Measurements from ENCODE around the gene SHC3. TPM values are rescaled to one million over a fixed set of nuclear protein-coding genes. Genes with fewer than 3 reads are reported as not detected.

SHC3 gene
- total RNA-seq, 1 experiment from 2014 or later = 0.66 TPM

- H3F3A ChIP-seq (ENCODE audit: low read length, unreplicated experiment) = no peaks in the 10 kb centered on the region
- no peak overlapping the region for H2AFZ ChIP-seq (ENCODE audit: low read length)
- POLR2A ChIA-PET (ENCODE audit: unreplicated experiment) = no interaction called here
- no peak for TF ChIP-seq EZH2 (IDR thresholded peaks at IDR 0.05; ENCODE audit: low read length, unreplicated experiment)
- TF ChIP-seq CTCF (conservative IDR thresholded peaks at IDR 0.05; ENCODE audit: low read depth, low read length) = no peak
- no peak for TF ChIP-seq EZH2phosphoT487 (IDR thresholded peaks at IDR 0.05; ENCODE audit: borderline replicate concordance, low read length)
- no peaks in the 10 kb centered on the region for H3K9me3 ChIP-seq (ENCODE audit: low read length)
- no peaks in the 10 kb centered on the region for H4K20me1 ChIP-seq (ENCODE audit: low read length)
- H3K27ac ChIP-seq (ENCODE audit: low read length) = no peak overlapping the region
- no peaks in the 10 kb centered on the region for H3K79me2 ChIP-seq (ENCODE audit: low read length)
- ATAC-seq = no peak
- no peak overlapping the region for H3K9ac ChIP-seq (ENCODE audit: low read length)
- H3K27me3 ChIP-seq (ENCODE audit: low read length) = no peaks in the 10 kb centered on the region
- H3K36me3 ChIP-seq (ENCODE audit: low read depth, low read length) = no peaks in the 10 kb centered on the region
- no peak for DNase-seq
- CTCF ChIA-PET = no interaction called here
- H3K9me2 ChIP-seq (replicated peaks; ENCODE audit: low read length) = no peaks in the 10 kb centered on the region
- no TSS peak for BruUV-seq (replicated peaks)
- intact Hi-C loops (cut with micrococcal nuclease) = no loop called here
- no peaks in the 10 kb centered on the region for H3K4me1 ChIP-seq (ENCODE audit: insufficient read depth, low read length)
- no peak overlapping the region for H3K4me2 ChIP-seq (ENCODE audit: low read length)
- no peak overlapping the region for H3K4me3 ChIP-seq (ENCODE audit: low read length)
Observed at GRCh38 chr9:89225587-89225986, 47.0 kb upstream of the SHC3 start.

- H4K20me1 ChIP-seq (ENCODE audit: low read length) = no peaks in the 10 kb centered on the region
- no TSS peak for BruUV-seq (replicated peaks)
- no peak overlapping the region for H2AFZ ChIP-seq (ENCODE audit: low read length)
- H3K9me2 ChIP-seq (replicated peaks; ENCODE audit: low read length) = no peaks in the 10 kb centered on the region
- H3K4me1 ChIP-seq (ENCODE audit: insufficient read depth, low read length) = no peaks in the 10 kb centered on the region
- no peak overlapping the region for H3K4me3 ChIP-seq (ENCODE audit: low read length)
- H3K27me3 ChIP-seq (ENCODE audit: low read length) = no peaks in the 10 kb centered on the region
- no peak for TF ChIP-seq EZH2 (IDR thresholded peaks at IDR 0.05; ENCODE audit: low read length, unreplicated experiment)
- TF ChIP-seq CTCF (conservative IDR thresholded peaks at IDR 0.05; ENCODE audit: low read depth, low read length) = no peak
- TF ChIP-seq EZH2phosphoT487 (IDR thresholded peaks at IDR 0.05; ENCODE audit: borderline replicate concordance, low read length) = no peak
- ChIA-PET CTCF (no interaction called here), POLR2A (ENCODE audit: unreplicated experiment) (no interaction called here)
- no peak overlapping the region for H3K4me2 ChIP-seq (ENCODE audit: low read length)
- ATAC-seq (no peak), DNase-seq (no peak)
- intact Hi-C loops (cut with micrococcal nuclease) = no loop called here
- H3K9me3 ChIP-seq (ENCODE audit: low read length) = no peaks in the 10 kb centered on the region
- no peaks in the 10 kb centered on the region for H3K79me2 ChIP-seq (ENCODE audit: low read length)
- no peak overlapping the region for H3K27ac ChIP-seq (ENCODE audit: low read length)
- H3K9ac ChIP-seq (ENCODE audit: low read length) = no peak overlapping the region
- H3K36me3 ChIP-seq (ENCODE audit: low read depth, low read length) = no peaks in the 10 kb centered on the region
- no peaks in the 10 kb centered on the region for H3F3A ChIP-seq (ENCODE audit: low read length, unreplicated experiment)
Observed at GRCh38 chr9:89225036-89225435, 46.4 kb upstream of the SHC3 start.

GRCh38 chr9:89224633-89225032 lies 46.0 kb upstream of the SHC3 start:
- POLR2A ChIA-PET (ENCODE audit: unreplicated experiment) = no interaction called here

More at GRCh38 chr9:89224633-89225032, 46.0 kb upstream of the SHC3 start:
- H3K4me3 ChIP-seq (ENCODE audit: low read length) = no peak overlapping the region
- no peaks in the 10 kb centered on the region for H3K4me1 ChIP-seq (ENCODE audit: insufficient read depth, low read length)
- no TSS peak for BruUV-seq (replicated peaks)
- H3K27ac ChIP-seq (ENCODE audit: low read length) = no peak overlapping the region
- no peak overlapping the region for H3K9ac ChIP-seq (ENCODE audit: low read length)
- no peak overlapping the region for H2AFZ ChIP-seq (ENCODE audit: low read length)
- H3F3A ChIP-seq (ENCODE audit: low read length, unreplicated experiment) = no peaks in the 10 kb centered on the region
- no peaks in the 10 kb centered on the region for H4K20me1 ChIP-seq (ENCODE audit: low read length)
- H3K4me2 ChIP-seq (ENCODE audit: low read length) = no peak overlapping the region
- H3K27me3 ChIP-seq (ENCODE audit: low read length) = no peaks in the 10 kb centered on the region
- H3K79me2 ChIP-seq (ENCODE audit: low read length) = no peaks in the 10 kb centered on the region
- TF ChIP-seq EZH2phosphoT487 (IDR thresholded peaks at IDR 0.05; ENCODE audit: borderline replicate concordance, low read length) (no peak), EZH2 (IDR thresholded peaks at IDR 0.05; ENCODE audit: low read length, unreplicated experiment) (no peak), CTCF (conservative IDR thresholded peaks at IDR 0.05; ENCODE audit: low read depth, low read length) (no peak)
- CTCF ChIA-PET = no interaction called here
- intact Hi-C loops (cut with micrococcal nuclease) = no loop called here
- H3K36me3 ChIP-seq (ENCODE audit: low read depth, low read length) = no peaks in the 10 kb centered on the region
- DNase-seq (no peak), ATAC-seq (no peak)
- no peaks in the 10 kb centered on the region for H3K9me3 ChIP-seq (ENCODE audit: low read length)
- no peaks in the 10 kb centered on the region for H3K9me2 ChIP-seq (replicated peaks; ENCODE audit: low read length)
